H9 (cell line): Measurements from ENCODE around the gene DMBT1. TPM values are rescaled to one million over a fixed set of nuclear protein-coding genes. Genes with fewer than 3 reads are reported as not detected.

Source experiments
- DNase-seq: peaks from one replicate; pipeline ENCODE4 v3.0.0-alpha.2; 2017
- H2AFZ ChIP-seq: one replicate; pipeline ENCODE4 v1.6.1; 2013; ENCODE audit warnings: mild to moderate bottlenecking, low read length, control low read depth, moderate library complexity
- H2AK5ac ChIP-seq: 2 replicates; pipeline ENCODE4 v1.6.1; 2013; ENCODE audit warnings: low read length, control low read depth, mixed read lengths; ENCODE audit not compliant: insufficient read length
- H2BK120ac ChIP-seq: one replicate; pipeline ENCODE4 v1.6.1; 2013; ENCODE audit warnings: low read depth, mild to moderate bottlenecking, low read length, control low read depth, inconsistent platforms; ENCODE audit not compliant: poor library complexity, severe bottlenecking
- H2BK12ac ChIP-seq: 2 replicates; pipeline ENCODE4 v1.6.1; 2013; ENCODE audit warnings: low read length, control low read depth, mixed read lengths, low read depth; ENCODE audit not compliant: insufficient read length
- H2BK15ac ChIP-seq: 2 replicates; pipeline ENCODE4 v1.6.1; 2013; ENCODE audit warnings: low read depth, low read length, control low read depth
- H2BK20ac ChIP-seq: one replicate; pipeline ENCODE4 v1.6.1; 2013; ENCODE audit warnings: low read depth, mild to moderate bottlenecking, low read length, control low read depth, inconsistent platforms; ENCODE audit not compliant: poor library complexity, severe bottlenecking
- H2BK5ac ChIP-seq: 2 replicates; pipeline ENCODE4 v1.6.1; 2013; ENCODE audit warnings: low read length, control low read depth, mixed read lengths; ENCODE audit not compliant: insufficient read length
- H3K14ac ChIP-seq: 2 replicates; pipeline ENCODE4 v1.6.1; 2013; ENCODE audit warnings: low read length, control low read depth; ENCODE audit not compliant: insufficient read depth
- H3K18ac ChIP-seq: 2 replicates; pipeline ENCODE4 v1.6.1; 2013; ENCODE audit warnings: low read depth, mild to moderate bottlenecking, mixed read lengths, low read length, control low read depth; ENCODE audit not compliant: insufficient read length
- H3K23ac ChIP-seq: 2 replicates; pipeline ENCODE4 v1.6.1; 2013; ENCODE audit warnings: low read length, control low read depth, mixed read lengths, low read depth; ENCODE audit not compliant: insufficient read length
- H3K23me2 ChIP-seq: 2 replicates; pipeline ENCODE4 v1.6.1; 2013; ENCODE audit warnings: low read depth, mild to moderate bottlenecking, mixed read lengths, low read length, control low read depth; ENCODE audit not compliant: insufficient read length, poor library complexity, severe bottlenecking
- H3K27ac ChIP-seq: 2 replicates; pipeline ENCODE4 v1.5.1; 2013; ENCODE audit warnings: low read length, control low read depth, mixed read lengths, low read depth; ENCODE audit not compliant: insufficient read length
- H3K27me3 ChIP-seq: 2 replicates; pipeline ENCODE4 v1.6.1; 2013; ENCODE audit warnings: low read length, control low read depth, inconsistent platforms; ENCODE audit not compliant: insufficient read depth
- H3K4ac ChIP-seq: 2 replicates; pipeline ENCODE4 v1.6.1; 2013; ENCODE audit warnings: low read depth, mild to moderate bottlenecking, control low read depth, inconsistent platforms, low read length, moderate library complexity
- H3K4me1 ChIP-seq: 2 replicates; pipeline ENCODE4 v1.6.1; 2013; ENCODE audit warnings: low read length, control low read depth, inconsistent platforms; ENCODE audit not compliant: insufficient read depth
- H3K4me2 ChIP-seq: 2 replicates; pipeline ENCODE4 v1.6.1; 2013; ENCODE audit warnings: low read length, control low read depth, mixed read lengths; ENCODE audit not compliant: insufficient read length, insufficient read depth
- H3K56ac ChIP-seq: 2 replicates; pipeline ENCODE4 v1.6.1; 2013; ENCODE audit warnings: low read depth, mild to moderate bottlenecking, mixed read lengths, low read length, control low read depth; ENCODE audit not compliant: insufficient read length
- H3K79me1 ChIP-seq: 2 replicates; pipeline ENCODE4 v1.6.1; 2013; ENCODE audit warnings: low read depth, mild to moderate bottlenecking, moderate library complexity, low read length, control low read depth, inconsistent platforms; ENCODE audit not compliant: insufficient read depth, poor library complexity, severe bottlenecking
- H3K79me2 ChIP-seq: 2 replicates; pipeline ENCODE4 v1.6.1; 2013; ENCODE audit warnings: low read length, control low read depth, inconsistent platforms; ENCODE audit not compliant: insufficient read depth
- H3K9ac ChIP-seq: 2 replicates; pipeline ENCODE4 v1.6.1; 2013; ENCODE audit warnings: low read length, control low read depth, mixed read lengths; ENCODE audit not compliant: insufficient read length; ENCODE audit errors: extremely low read depth
- H3K9me3 ChIP-seq: one replicate; pipeline ENCODE4 v1.6.1; 2013; ENCODE audit warnings: low read depth, low read length, inconsistent platforms; ENCODE audit not compliant: control insufficient read depth
- H3T11ph ChIP-seq: one replicate; pipeline ENCODE4 v1.6.1; 2013; ENCODE audit warnings: mild to moderate bottlenecking, low read length, control low read depth, inconsistent platforms
- H4K20me1 ChIP-seq: one replicate; pipeline ENCODE4 v1.6.1; 2013; ENCODE audit not compliant: control insufficient read depth, insufficient read length, insufficient read depth
- H4K5ac ChIP-seq: 2 replicates; pipeline ENCODE4 v1.6.1; 2013; ENCODE audit warnings: low read depth, mild to moderate bottlenecking, mixed read lengths, low read length, control low read depth; ENCODE audit not compliant: insufficient read length
- H4K8ac ChIP-seq: replicated peaks from 2 replicates; pipeline ENCODE4 v1.6.1; 2013; ENCODE audit warnings: low read length, control low read depth, mixed read lengths, low read depth; ENCODE audit not compliant: insufficient read length
- H4K91ac ChIP-seq: 2 replicates; pipeline ENCODE4 v1.6.1; 2013; ENCODE audit warnings: low read depth, mild to moderate bottlenecking, moderate library complexity, mixed read lengths, low read length, control low read depth; ENCODE audit not compliant: insufficient read length
- H3K27ac Mint-ChIP-seq, 3 experiments: 2 replicates in 2 of 3; 3 replicates in 1 of 3; pipeline ENCODE4 v1.8.0; 2020 to 2021; ENCODE audit warnings: mixed read lengths in 3 of 3, mild to moderate bottlenecking in 1 of 3, moderate library complexity in 1 of 3
- H3K27me3 Mint-ChIP-seq: 2 replicates; pipeline ENCODE4 v1.8.0; 2021; ENCODE audit warnings: low read depth, mild to moderate bottlenecking, moderate library complexity, mixed read lengths
- H3K36me3 Mint-ChIP-seq, 3 experiments: 2 replicates in 2 of 3; 3 replicates in 1 of 3; pipeline ENCODE4 v1.8.0; 2020 to 2021; ENCODE audit warnings: low read depth in 3 of 3, mixed read lengths in 3 of 3; ENCODE audit not compliant: insufficient read depth in 1 of 3
- H3K4me1 Mint-ChIP-seq, 2 experiments: 2 replicates each; pipeline ENCODE4 v1.8.0; 2020; ENCODE audit warnings: mixed read lengths in 2 of 2
- H3K4me3 Mint-ChIP-seq, 2 experiments: 2 replicates in 1 of 2; 3 replicates in 1 of 2; pipeline ENCODE4 v1.8.0; 2020 to 2021; ENCODE audit warnings: mild to moderate bottlenecking in 2 of 2, mixed read lengths in 2 of 2, moderate library complexity in 1 of 2
- H3K9me3 Mint-ChIP-seq, 2 experiments: 2 replicates in 1 of 2; 3 replicates in 1 of 2; pipeline ENCODE4 v1.8.0; 2020; ENCODE audit warnings: mild to moderate bottlenecking in 2 of 2, mixed read lengths in 2 of 2, moderate library complexity in 1 of 2
- CTCF ChIP-seq: fragments of 200-600 bp; sonication (generic); conservative IDR thresholded peaks from 3 replicates; pipeline ENCODE4 v1.8.0; 2021; ENCODE audit warnings: antibody characterized with exemption, mild to moderate bottlenecking
- WGBS: extraction: QIAGEN DNeasy Blood & Tissue Kit; methylation state at CpG from one replicate; pipeline ENCODE4 v1.1.7; 2013; ENCODE audit warnings: missing lambda C conversion rate, low lambda C conversion rate, mixed read lengths; ENCODE audit not compliant: insufficient read length; ENCODE audit errors: extremely low coverage; 5-methylcytosine and 5-hydroxymethylcytosine counted together
- total RNA-seq: library from RNA; stranded (reverse); gene quantifications from 2 replicates; pipeline ENCODE4 v1.2.1, GENCODE V29; 2021

Gene DMBT1
- total RNA-seq, 1 experiment from 2014 or later: 0.04 TPM

- peaks cover 16% of the 10 kb centered on the region for H3K27me3 Mint-ChIP-seq
- DNase-seq: no peak
These were observed 15.2 kb downstream of the DMBT1 start for GRCh38 chr10:122575776-122576175.

More at GRCh38 chr10:122575776-122576175, 15.2 kb downstream of the DMBT1 start:
- Histone ChIP-seq H3K18ac (no peak overlapping the region), H3K23ac (no peak overlapping the region), H3K4me1 (no peaks in the 10 kb centered on the region), H4K5ac (no peak overlapping the region), H3K9ac (no peak overlapping the region), H2BK15ac (no peak overlapping the region), H3K27ac (no peak overlapping the region), H3K79me2 (no peaks in the 10 kb centered on the region), H2BK5ac (no peak overlapping the region), H4K20me1 (no peaks in the 10 kb centered on the region), H4K8ac (no peak overlapping the region), H3K79me1 (no peaks in the 10 kb centered on the region), H3T11ph (no peak overlapping the region), H3K4me2 (no peak overlapping the region), H3K4ac (no peak overlapping the region), H2BK20ac (no peak overlapping the region), H2AK5ac (no peak overlapping the region), H2BK12ac (no peak overlapping the region), H3K56ac (no peak overlapping the region), H2BK120ac (no peak overlapping the region), H3K9me3 (no peaks in the 10 kb centered on the region), H3K27me3 (no peaks in the 10 kb centered on the region), H2AFZ (no peak overlapping the region), H3K23me2 (no peaks in the 10 kb centered on the region), H4K91ac (no peak overlapping the region), H3K14ac (no peak overlapping the region)
- Mint-ChIP-seq H3K27ac (no peak overlapping the region), H3K4me3 (no peak overlapping the region), H3K4me1 (no peaks in the 10 kb centered on the region), H3K36me3 (peaks cover 0 to 7% (median 0%) of the 10 kb centered on the region in 3 experiments; a peak in 4 of 7 replicates), H3K9me3 (peaks cover 13 to 16% of the 10 kb centered on the region in 2 experiments; a peak in 4 of 5 replicates)
- no CpG with 5 or more reads among the region's 3 CpGs for WGBS
- TF ChIP-seq CTCF: no peak
